Activated T-helper 1 cell treated with Interleukin-2 at 50 U/mL for 16 hours (primary cell): ENCODE results near the gene KCNIP3.

Source experiments
- DNase-seq: peaks from one replicate; pipeline ENCODE4 v3.0.0-alpha.2; 2020; ENCODE audit warnings: low read depth

KCNIP3 gene

GRCh38 chr2:95296011-95296410, 1.1 kb upstream of the KCNIP3 start:
- DNase-seq: no peak

- DNase-seq: no peak
Observed at GRCh38 chr2:95297639-95298395, 670 bp downstream of the KCNIP3 start.

GRCh38 chr2:95298486-95299111, 1.5 kb downstream of the KCNIP3 start:
- no peak for DNase-seq

- no peak for DNase-seq
Observed at GRCh38 chr2:95299961-95300360, 2.8 kb downstream of the KCNIP3 start.

GRCh38 chr2:95300450-95300849, 3.3 kb downstream of the KCNIP3 start:
- DNase-seq: no peak

- no peak for DNase-seq
Observed at GRCh38 chr2:95301186-95301585, 4.0 kb downstream of the KCNIP3 start.

- DNase-seq: no peak
Observed at GRCh38 chr2:95301876-95302641, 4.9 kb downstream of the KCNIP3 start.

GRCh38 chr2:95303191-95303919, 6.2 kb downstream of the KCNIP3 start:
- no peak for DNase-seq

GRCh38 chr2:95305380-95306061, 8.4 kb downstream of the KCNIP3 start:
- no peak for DNase-seq

GRCh38 chr2:95306336-95306895, 9.3 kb downstream of the KCNIP3 start:
- no peak for DNase-seq

GRCh38 chr2:95307036-95307435, 9.9 kb downstream of the KCNIP3 start:
- no peak for DNase-seq

- no peak for DNase-seq
Observed at GRCh38 chr2:95307878-95308277, 10.7 kb downstream of the KCNIP3 start.

- DNase-seq: no peak
Observed at GRCh38 chr2:95308426-95308990, 11.4 kb downstream of the KCNIP3 start.

- no peak for DNase-seq
Observed at GRCh38 chr2:95309599-95309998, 12.5 kb downstream of the KCNIP3 start.

- DNase-seq: no peak
Observed at GRCh38 chr2:95310216-95310615, 13.1 kb downstream of the KCNIP3 start.

GRCh38 chr2:95310651-95311050, 13.5 kb downstream of the KCNIP3 start:
- DNase-seq: no peak

GRCh38 chr2:95311815-95312542, 14.8 kb downstream of the KCNIP3 start:
- DNase-seq: no peak

- no peak for DNase-seq
Observed at GRCh38 chr2:95312543-95313201, 15.5 kb downstream of the KCNIP3 start.

- DNase-seq: no peak
Observed at GRCh38 chr2:95313296-95314131, 16.4 kb downstream of the KCNIP3 start.
